Astrocyte of the cerebellum (primary cell): ENCODE results near the gene SYNJ2.

Source experiments
- DNase-seq: peaks from one replicate; pipeline ENCODE4 v3.0.0-alpha.2; 2011; ENCODE audit warnings: low read depth
- H3K4me3 ChIP-seq: 2 replicates; pipeline ENCODE4 v1.5.1; 2011; ENCODE audit warnings: mild to moderate bottlenecking, low read depth, low read length, moderate library complexity
- CTCF ChIP-seq: IDR thresholded peaks from 2 replicates; pipeline ENCODE4 v1.5.1; 2012; ENCODE audit warnings: low read length, low read depth, moderate library complexity, mild to moderate bottlenecking; ENCODE audit errors: missing control alignments
- in situ Hi-C: cut with HindIII; loops from 2 replicates; pipeline ENCODE4 v1.10.0; 2017; ENCODE audit warnings: low sequenced_read_pairs

Gene SYNJ2

GRCh38 chr6:158068893-158069799 is 87.5 kb downstream of the SYNJ2 start:
- in situ Hi-C loops = no loop called here

GRCh38 chr6:158069800-158070195 is 88.1 kb downstream of the SYNJ2 start:
- H3K4me3 ChIP-seq = no peak overlapping the region
- no peak for DNase-seq
- in situ Hi-C loops = no loop called here
- no peak for TF ChIP-seq CTCF

More at GRCh38 chr6:158068893-158069799, 87.5 kb downstream of the SYNJ2 start:
- no peak overlapping the region for H3K4me3 ChIP-seq
- DNase-seq = no peak
- no peak for TF ChIP-seq CTCF

- H3K4me3 ChIP-seq = no peak overlapping the region
- no peak for TF ChIP-seq CTCF
- no peak for DNase-seq
- in situ Hi-C loops = no loop called here
Observed at GRCh38 chr6:158070513-158070912, 88.8 kb downstream of the SYNJ2 start.

GRCh38 chr6:158071121-158072082 is 89.7 kb downstream of the SYNJ2 start:
- no peak for DNase-seq
- no peak for TF ChIP-seq CTCF
- H3K4me3 ChIP-seq = no peak overlapping the region
- in situ Hi-C loops = no loop called here

GRCh38 chr6:158072083-158072721 is 90.5 kb downstream of the SYNJ2 start:
- no peak for DNase-seq

More at GRCh38 chr6:158072083-158072721, 90.5 kb downstream of the SYNJ2 start:
- in situ Hi-C loops = no loop called here
- no peak overlapping the region for H3K4me3 ChIP-seq
- TF ChIP-seq CTCF = peak; percentile 81
